Inferior parietal cortex (tissue), 1 donor: Measurements from ENCODE around the gene C16orf74.

ENCODE experiments used
- DNase-seq: peaks from one replicate; pipeline ENCODE4 v3.0.0-alpha.2; 2016; ENCODE audit errors: extremely low spot score

The C16orf74 gene

GRCh38 chr16:85673529-85674417, 77.1 kb downstream of the C16orf74 start:
- no peak for DNase-seq

- DNase-seq = no peak
These were observed 80.1 kb downstream of the C16orf74 start for GRCh38 chr16:85670840-85671239.

GRCh38 chr16:85668676-85669424, 82.0 kb downstream of the C16orf74 start:
- no peak for DNase-seq

GRCh38 chr16:85667841-85668413, 83.0 kb downstream of the C16orf74 start:
- DNase-seq = no peak

GRCh38 chr16:85667261-85667660, 83.6 kb downstream of the C16orf74 start:
- no peak for DNase-seq

- DNase-seq = no peak
These were observed 85.0 kb downstream of the C16orf74 start for GRCh38 chr16:85665929-85666328.

GRCh38 chr16:85665373-85665740, 85.5 kb downstream of the C16orf74 start:
- no peak for DNase-seq

- DNase-seq = no peak
These were observed 86.1 kb downstream of the C16orf74 start for GRCh38 chr16:85664580-85665372.

GRCh38 chr16:85663891-85664321, 87.0 kb downstream of the C16orf74 start:
- DNase-seq = no peak

GRCh38 chr16:85662976-85663830, 87.7 kb downstream of the C16orf74 start:
- no peak for DNase-seq

- DNase-seq = no peak
These were observed 88.4 kb downstream of the C16orf74 start for GRCh38 chr16:85662482-85662812.

- DNase-seq = no peak
These were observed 89.0 kb downstream of the C16orf74 start for GRCh38 chr16:85661740-85662481.

GRCh38 chr16:85660843-85661739, 89.8 kb downstream of the C16orf74 start:
- DNase-seq = no peak

GRCh38 chr16:85659805-85660511, 90.9 kb downstream of the C16orf74 start:
- peak; percentile 60 for DNase-seq

GRCh38 chr16:85659336-85659735, 91.6 kb downstream of the C16orf74 start:
- no peak for DNase-seq

GRCh38 chr16:85658504-85659326, 92.2 kb downstream of the C16orf74 start:
- DNase-seq = no peak

- no peak for DNase-seq
These were observed 92.9 kb downstream of the C16orf74 start for GRCh38 chr16:85657996-85658395.
